Nephron (organoid): ENCODE data around the gene SACM1L.

Source experiments
- H3K27ac Mint-ChIP-seq, 3 experiments: 2 replicates each; pipeline ENCODE4 v1.8.0; 2020; ENCODE audit warnings: mixed read lengths in 3 of 3, mild to moderate bottlenecking in 2 of 3, moderate library complexity in 1 of 3
- H3K27me3 Mint-ChIP-seq: 2 replicates; pipeline ENCODE4 v1.8.0; 2021; ENCODE audit warnings: low read depth, mild to moderate bottlenecking, moderate library complexity, mixed read lengths
- H3K36me3 Mint-ChIP-seq: 2 replicates; pipeline ENCODE4 v1.8.0; 2020; ENCODE audit warnings: low read depth, mixed read lengths
- H3K4me1 Mint-ChIP-seq: 2 replicates; pipeline ENCODE4 v1.8.0; 2020; ENCODE audit warnings: mixed read lengths
- H3K4me3 Mint-ChIP-seq, 3 experiments: 2 replicates each; pipeline ENCODE4 v1.8.0; 2020; ENCODE audit warnings: mild to moderate bottlenecking in 3 of 3, mixed read lengths in 3 of 3, moderate library complexity in 2 of 3
- H3K9me3 Mint-ChIP-seq: 2 replicates; pipeline ENCODE4 v1.8.0; 2020; ENCODE audit warnings: mixed read lengths
- TF ChIP-seq, protein P1 (sequence below), 3 experiments: fragments of 200-600 bp; sonication (generic); IDR thresholded peaks; one replicate each; pipeline ENCODE4 v1.5.0; 2021; ENCODE audit warnings: antibody characterized with exemption in 3 of 3; ENCODE audit not compliant: unreplicated experiment in 3 of 3

Gene SACM1L

DNA sequence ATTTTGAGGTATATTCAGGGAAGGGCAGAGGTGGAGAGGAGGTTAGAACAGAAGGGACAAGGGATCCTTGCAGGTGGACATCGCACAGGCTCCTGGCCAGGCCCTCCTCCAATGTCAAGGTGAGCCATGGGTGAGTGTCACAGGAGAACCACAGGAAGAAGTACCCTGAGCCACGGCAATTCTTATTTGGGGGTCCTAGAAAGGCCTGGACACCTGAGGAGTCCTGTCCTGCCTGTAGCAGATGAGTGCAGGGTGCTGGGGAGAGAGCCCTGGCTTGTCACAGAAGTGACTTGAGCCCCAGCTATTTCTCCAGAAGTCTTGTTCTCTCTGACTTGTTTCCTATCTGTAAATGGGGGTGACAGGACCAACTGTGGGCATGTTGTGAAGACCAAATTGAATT, 102.8 kb downstream of the SACM1L start:
- peaks cover 7% of the 10 kb centered on the region for H3K36me3 Mint-ChIP-seq
- TF ChIP-seq, protein P1, sequence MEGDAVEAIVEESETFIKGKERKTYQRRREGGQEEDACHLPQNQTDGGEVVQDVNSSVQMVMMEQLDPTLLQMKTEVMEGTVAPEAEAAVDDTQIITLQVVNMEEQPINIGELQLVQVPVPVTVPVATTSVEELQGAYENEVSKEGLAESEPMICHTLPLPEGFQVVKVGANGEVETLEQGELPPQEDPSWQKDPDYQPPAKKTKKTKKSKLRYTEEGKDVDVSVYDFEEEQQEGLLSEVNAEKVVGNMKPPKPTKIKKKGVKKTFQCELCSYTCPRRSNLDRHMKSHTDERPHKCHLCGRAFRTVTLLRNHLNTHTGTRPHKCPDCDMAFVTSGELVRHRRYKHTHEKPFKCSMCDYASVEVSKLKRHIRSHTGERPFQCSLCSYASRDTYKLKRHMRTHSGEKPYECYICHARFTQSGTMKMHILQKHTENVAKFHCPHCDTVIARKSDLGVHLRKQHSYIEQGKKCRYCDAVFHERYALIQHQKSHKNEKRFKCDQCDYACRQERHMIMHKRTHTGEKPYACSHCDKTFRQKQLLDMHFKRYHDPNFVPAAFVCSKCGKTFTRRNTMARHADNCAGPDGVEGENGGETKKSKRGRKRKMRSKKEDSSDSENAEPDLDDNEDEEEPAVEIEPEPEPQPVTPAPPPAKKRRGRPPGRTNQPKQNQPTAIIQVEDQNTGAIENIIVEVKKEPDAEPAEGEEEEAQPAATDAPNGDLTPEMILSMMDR (IDR thresholded peaks at IDR 0.05; ENCODE audit: unreplicated experiment in 3 of 3), result no peak
- peaks cover 17% of the 10 kb centered on the region for H3K9me3 Mint-ChIP-seq
- H3K27me3 Mint-ChIP-seq, result peaks cover 70% of the 10 kb centered on the region
- no peak overlapping the region for H3K4me3 Mint-ChIP-seq
- peaks cover 5% of the 10 kb centered on the region for H3K4me1 Mint-ChIP-seq
- no peak overlapping the region for H3K27ac Mint-ChIP-seq

DNA sequence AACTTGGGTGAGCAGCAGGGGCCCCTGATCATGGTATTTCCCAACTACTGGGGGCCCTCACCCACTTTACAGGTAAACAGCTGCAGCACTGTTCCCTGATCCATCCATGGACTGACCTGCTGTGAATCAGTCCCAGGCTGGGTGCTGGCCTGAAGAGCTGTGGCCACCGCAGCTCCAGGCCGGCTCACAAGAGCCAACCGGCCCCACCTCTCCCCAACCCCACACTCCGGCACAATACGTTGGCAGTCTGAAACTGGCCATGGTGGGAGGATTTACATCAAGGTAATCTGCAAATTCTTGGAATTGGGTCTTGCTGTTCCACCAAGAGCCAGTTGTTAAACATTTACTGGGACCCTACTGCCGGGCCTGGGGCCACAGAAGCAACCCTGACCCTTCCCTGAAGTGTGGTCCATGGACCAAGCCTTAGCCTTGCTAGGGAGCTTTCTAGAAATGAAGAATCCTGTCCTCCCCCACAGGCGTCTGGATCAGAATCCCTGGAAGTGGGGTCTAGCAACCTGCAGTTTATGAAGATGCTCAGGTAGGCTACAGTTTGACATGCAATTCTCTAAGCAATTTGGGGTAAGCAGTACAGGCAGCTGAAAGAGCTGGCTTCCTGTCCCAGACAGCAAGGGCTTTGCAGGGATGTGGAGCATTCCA, 103.4 kb downstream of the SACM1L start:
- Mint-ChIP-seq H3K27ac (no peak overlapping the region), H3K27me3 (peaks cover 76% of the 10 kb centered on the region), H3K4me1 (peaks cover 5% of the 10 kb centered on the region), H3K4me3 (no peak overlapping the region), H3K9me3 (peaks cover 17% of the 10 kb centered on the region), H3K36me3 (peaks cover 7% of the 10 kb centered on the region)
- TF ChIP-seq, protein P1 (IDR thresholded peaks at IDR 0.05; ENCODE audit: unreplicated experiment in 3 of 3), result no peak

DNA sequence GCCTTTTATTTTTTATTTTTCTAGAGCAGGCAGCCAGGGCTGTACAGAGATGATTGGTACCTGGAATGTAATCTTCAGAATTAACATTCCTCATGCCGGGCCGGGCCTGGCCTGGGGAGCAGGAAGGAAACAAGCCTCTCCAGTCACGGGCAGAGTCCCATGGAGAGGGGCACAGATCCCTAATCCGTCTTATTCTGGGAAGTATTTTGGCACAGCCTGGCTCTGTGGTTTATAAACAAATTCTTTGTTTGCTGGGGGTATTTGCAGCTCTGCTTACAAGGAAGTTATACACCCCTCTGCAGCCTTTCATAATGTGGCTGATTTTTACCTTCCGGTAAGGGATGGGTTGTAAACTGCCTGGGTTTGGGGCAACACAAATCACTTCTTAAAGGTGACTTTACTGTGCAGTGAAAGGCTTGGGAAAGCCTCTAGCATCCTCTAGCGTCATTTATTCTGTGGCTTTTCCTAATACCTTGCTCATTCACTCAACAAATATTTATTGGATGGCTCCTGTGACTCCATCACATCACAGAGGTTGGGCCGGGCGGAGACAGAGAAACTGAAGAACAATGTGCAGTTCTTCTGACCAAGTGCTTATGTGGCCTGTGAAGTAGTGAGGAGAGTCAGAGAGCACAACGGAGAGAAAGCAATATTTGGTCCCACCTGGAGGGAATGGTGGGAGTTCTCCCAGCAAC, 104.4 kb downstream of the SACM1L start:
- peaks cover 7% of the 10 kb centered on the region for H3K36me3 Mint-ChIP-seq
- peaks cover 17% of the 10 kb centered on the region for H3K9me3 Mint-ChIP-seq
- peaks cover 5% of the 10 kb centered on the region for H3K4me1 Mint-ChIP-seq
- TF ChIP-seq, protein P1 (IDR thresholded peaks at IDR 0.05; ENCODE audit: unreplicated experiment in 3 of 3), result no peak
- H3K4me3 Mint-ChIP-seq, result peak overlapping the region in 1 of 3 experiments; percentile 55
- H3K27me3 Mint-ChIP-seq, result peaks cover 86% of the 10 kb centered on the region
- H3K27ac Mint-ChIP-seq, result no peak overlapping the region

DNA sequence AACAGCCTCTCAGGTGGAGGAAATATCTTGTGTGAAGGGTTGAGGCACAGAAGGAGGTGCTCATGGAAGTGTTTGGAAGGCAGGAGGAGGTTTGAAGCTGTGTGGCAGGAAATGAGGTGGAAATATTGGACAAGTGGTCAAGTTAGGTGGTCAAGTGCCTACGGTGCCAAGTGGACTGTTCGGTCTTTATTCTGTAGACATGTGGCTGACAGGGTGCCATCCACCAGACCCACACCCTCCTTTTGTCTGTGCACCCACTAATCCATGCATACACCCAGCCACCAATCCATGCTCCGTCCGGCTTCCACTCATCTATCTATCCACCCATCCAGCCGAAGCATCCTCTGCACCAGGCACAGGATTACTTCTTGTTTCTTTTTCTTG, 105.0 kb downstream of the SACM1L start:
- H3K36me3 Mint-ChIP-seq, result peaks cover 7% of the 10 kb centered on the region
- peaks cover 92% of the 10 kb centered on the region for H3K27me3 Mint-ChIP-seq
- H3K4me3 Mint-ChIP-seq, result peak overlapping the region in 1 of 3 experiments; percentile 55
- H3K4me1 Mint-ChIP-seq, result peaks cover 5% of the 10 kb centered on the region
- H3K9me3 Mint-ChIP-seq, result peaks cover 13% of the 10 kb centered on the region
- H3K27ac Mint-ChIP-seq, result no peak overlapping the region
- TF ChIP-seq, protein P1 (IDR thresholded peaks at IDR 0.05; ENCODE audit: unreplicated experiment in 3 of 3), result no peak

DNA sequence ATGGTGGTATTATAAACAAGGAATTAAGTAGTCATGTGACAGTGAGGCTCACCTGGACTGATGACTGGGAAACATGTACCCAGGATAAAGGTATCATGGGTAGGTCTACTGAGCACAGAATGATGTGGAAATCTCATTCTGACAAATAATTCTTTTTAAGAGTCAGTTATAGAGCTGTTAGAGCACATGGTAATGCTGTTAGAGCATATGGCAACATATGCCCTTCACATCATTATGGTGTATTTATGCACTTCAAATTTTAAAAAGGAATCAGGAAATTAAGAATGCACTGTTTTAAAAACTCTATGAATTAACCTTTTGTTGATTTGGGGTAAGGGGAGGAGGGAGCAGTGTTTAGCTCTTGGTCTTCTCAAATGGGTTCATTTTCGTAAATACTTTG, 105.5 kb downstream of the SACM1L start:
- no peak overlapping the region for H3K27ac Mint-ChIP-seq
- TF ChIP-seq, protein P1 (IDR thresholded peaks at IDR 0.05; ENCODE audit: unreplicated experiment in 3 of 3), result no peak
- H3K9me3 Mint-ChIP-seq, result peaks cover 12% of the 10 kb centered on the region
- H3K4me3 Mint-ChIP-seq, result peak overlapping the region in 1 of 3 experiments; percentile 31
- H3K36me3 Mint-ChIP-seq, result peaks cover 7% of the 10 kb centered on the region
- H3K27me3 Mint-ChIP-seq, result peaks cover 97% of the 10 kb centered on the region
- H3K4me1 Mint-ChIP-seq, result peaks cover 5% of the 10 kb centered on the region
